Heart right ventricle (tissue), 16 donors: ENCODE measurements around the gene BATF. TPM values are rescaled to one million over a fixed set of nuclear protein-coding genes. Genes with fewer than 3 reads are reported as not detected.

Source experiments
- ATAC-seq, 8 donors: fragments of 200-7000 bp; cut with Tn5 transposase; one replicate each; pipeline ENCODE4 v1.9.1; 2020; ENCODE audit warnings: mild to moderate bottlenecking in 8 of 8, moderate library complexity in 8 of 8, moderate number of reproducible peaks in 1 of 8
- DNase-seq, 2 donors: peaks; one replicate each; pipeline ENCODE4 v3.0.0-alpha.2; 2020
- H3K27ac ChIP-seq, 10 donors: fragments of 200-600 bp; sonication (generic) in 2 of 10; one replicate each; pipeline versions ENCODE4 v1.5.0 to v1.8.0; 2020 to 2022; ENCODE audit warnings: mild to moderate bottlenecking in 3 of 10
- H3K27me3 ChIP-seq, 7 donors: fragments of 200-600 bp; one replicate each; pipeline ENCODE4 v1.8.0; 2021 to 2022; ENCODE audit warnings: mild to moderate bottlenecking in 2 of 7
- H3K36me3 ChIP-seq, 9 donors: fragments of 200-600 bp; sonication (generic) in 1 of 9; one replicate each; pipeline versions ENCODE4 v1.5.0 to v1.8.0; 2020 to 2022; ENCODE audit warnings: mild to moderate bottlenecking in 2 of 9
- H3K4me1 ChIP-seq, 9 donors: fragments of 200-600 bp; sonication (generic) in 1 of 9; one replicate each; pipeline versions ENCODE4 v1.5.0 to v1.8.0; 2020 to 2022; ENCODE audit warnings: mild to moderate bottlenecking in 4 of 9
- H3K4me3 ChIP-seq, 10 donors: fragments of 200-600 bp; sonication (generic) in 2 of 10; one replicate each; pipeline versions ENCODE4 v1.5.0 to v1.8.0; 2020 to 2022; ENCODE audit warnings: mild to moderate bottlenecking in 7 of 10, moderate library complexity in 2 of 10
- H3K9me3 ChIP-seq, 11 donors: fragments of 200-600 bp in 10 of 11; sonication (generic) in 2 of 11; one replicate each; pipeline versions ENCODE4 v1.5.0 to v1.8.0; 2013 to 2022; ENCODE audit warnings: mild to moderate bottlenecking in 2 of 11, control low read depth in 1 of 11, moderate library complexity in 1 of 11
- WGBS, 2 donors: extraction: QIAGEN DNeasy Blood & Tissue Kit; methylation state at CpG; one replicate each; pipeline ENCODE4 v1.1.7; 2013; ENCODE audit warnings: inconsistent platforms in 1 of 2; 5-methylcytosine and 5-hydroxymethylcytosine counted together
- intact Hi-C, 10 donors: fragments of 100-400 bp; cut with DNase I; formaldehyde crosslinking; loops; one replicate each; pipeline versions ENCODE4 v1.11.1 to v1.14.2; 2022
- polyA plus RNA-seq, 2 donors: library from polyadenylated mRNA; stranded (reverse); fragments of 200-250 nt; gene quantifications; one replicate each; pipeline ENCODE4 v1.2.3, GENCODE V29; 2013
- total RNA-seq, 10 donors: library from RNA; stranded (reverse); fragmentation: NEBNext Ultra II Directional in 3 of 10; extraction: Animal tissue kit (Norgen Biotek cat#: 25700) in 3 of 10; gene quantifications; one replicate each; pipeline versions ENCODE4 v1.2.1 to v1.2.4, GENCODE V29; 2021 to 2023
- TF ChIP-seq, protein P1 (sequence below), 9 donors: fragments of 200-600 bp; sonication (generic) in 2 of 9; IDR thresholded peaks; one replicate each; pipeline versions ENCODE4 v1.5.0 to v1.8.0; 2021 to 2022; ENCODE audit warnings: antibody characterized with exemption in 9 of 9, mild to moderate bottlenecking in 5 of 9, moderate library complexity in 1 of 9
- donor health status: Arrhythmogenic right ventricular cardiomyopathy.
- donor health status: ischemic (EF 13 %, LVEDD 7.1; RV severe dilation, severe dysfunction).
- donor health status: healthy with polysubstance abuse.
- donor health status: DM: no; HTN: yes; CAD: no.
- donor health status: DM: no; HTN: no; CAD: no.
- donor health status: ischemic (EF 25% LVEDD 6.9; RV normal size, moderate dysfunction).
- donor health status: ischemic (EF 25% LVEDD 5.7; RV mildly dilated, moderate dysfunction).
- donor health status: healthy.
- donor health status: DM: yes; HTN: yes; CAD: no.
- donor health status: Ischemic cardiomyopathy.
- donor health status: ischemic (EF 35%, LVEDD 5.7; RV mildly dilated, moderate dysfunction).
- donor health status: nonischemic (EF 11% LVEDD 7.7; RV severe dilation, severe dysfunction).
- donor health status: DM: yes; HTN: yes; CAD: no.
- donor health status: PGD.
- donor health status: ischemic (EF 29% LVEDD 5.4; RV normal size, mild dysfunction).
- donor health status: nonischemic (EF 23%, LVEDD 6.1; RV moderate dilation, normal function).

The BATF gene
- total and polyA plus RNA-seq, 12 donors, result 0.34 to 3.3 (median 1.7) TPM; not detected in 5

- no peak overlapping the region for H3K27ac ChIP-seq
- H3K27me3 ChIP-seq, result peaks cover 0 to 17% (median 0%) of the 10 kb centered on the region in 7 donors
- DNase-seq (no peak), ATAC-seq (no peak)
- intact Hi-C loops, result no loop called here
- peaks cover 0 to 23% (median 0%) of the 10 kb centered on the region in 9 donors for H3K36me3 ChIP-seq
- H3K9me3 ChIP-seq, result no peaks in the 10 kb centered on the region
- TF ChIP-seq, protein P1, sequence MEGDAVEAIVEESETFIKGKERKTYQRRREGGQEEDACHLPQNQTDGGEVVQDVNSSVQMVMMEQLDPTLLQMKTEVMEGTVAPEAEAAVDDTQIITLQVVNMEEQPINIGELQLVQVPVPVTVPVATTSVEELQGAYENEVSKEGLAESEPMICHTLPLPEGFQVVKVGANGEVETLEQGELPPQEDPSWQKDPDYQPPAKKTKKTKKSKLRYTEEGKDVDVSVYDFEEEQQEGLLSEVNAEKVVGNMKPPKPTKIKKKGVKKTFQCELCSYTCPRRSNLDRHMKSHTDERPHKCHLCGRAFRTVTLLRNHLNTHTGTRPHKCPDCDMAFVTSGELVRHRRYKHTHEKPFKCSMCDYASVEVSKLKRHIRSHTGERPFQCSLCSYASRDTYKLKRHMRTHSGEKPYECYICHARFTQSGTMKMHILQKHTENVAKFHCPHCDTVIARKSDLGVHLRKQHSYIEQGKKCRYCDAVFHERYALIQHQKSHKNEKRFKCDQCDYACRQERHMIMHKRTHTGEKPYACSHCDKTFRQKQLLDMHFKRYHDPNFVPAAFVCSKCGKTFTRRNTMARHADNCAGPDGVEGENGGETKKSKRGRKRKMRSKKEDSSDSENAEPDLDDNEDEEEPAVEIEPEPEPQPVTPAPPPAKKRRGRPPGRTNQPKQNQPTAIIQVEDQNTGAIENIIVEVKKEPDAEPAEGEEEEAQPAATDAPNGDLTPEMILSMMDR (IDR thresholded peaks at IDR 0.05), result no peak
- H3K4me1 ChIP-seq, result peaks cover 0 to 37% (median 0%) of the 10 kb centered on the region in 9 donors
- 83% methylated on average over 8 of the region's 8 CpGs for WGBS, 2 donors
- H3K4me3 ChIP-seq, result no peak overlapping the region
Observed at GRCh38 chr14:75527449-75528163, 5.3 kb downstream of the BATF start.

DNA sequence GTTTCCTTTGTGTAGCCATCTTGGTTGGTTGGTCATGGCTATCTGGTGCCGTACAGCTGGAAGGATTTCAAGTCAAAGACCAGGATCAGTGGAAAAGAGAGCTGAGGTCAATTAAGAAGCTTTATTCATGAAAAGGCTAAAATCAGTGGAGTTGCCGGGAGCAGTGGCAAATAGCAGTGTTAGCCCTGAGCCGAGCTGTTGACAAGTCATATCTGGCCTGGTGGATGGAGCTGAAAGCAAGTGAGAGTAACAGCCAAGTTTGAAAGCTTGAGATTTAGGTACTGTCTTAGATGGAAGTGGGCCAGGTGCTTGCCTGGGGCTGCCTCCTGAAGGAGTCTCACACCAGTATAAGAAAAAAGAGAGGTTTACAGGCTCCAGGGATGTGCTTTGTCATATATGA is 9.0 kb downstream of the BATF start:
- peaks cover 0 to 13% (median 0%) of the 10 kb centered on the region in 9 donors for H3K4me1 ChIP-seq
- no peak overlapping the region for H3K27ac ChIP-seq
- H3K27me3 ChIP-seq, result no peaks in the 10 kb centered on the region
- peaks cover 0 to 19% (median 0%) of the 10 kb centered on the region in 9 donors for H3K36me3 ChIP-seq
- no peak overlapping the region for H3K4me3 ChIP-seq
- intact Hi-C loops, result no loop called here
- TF ChIP-seq, protein P1 (IDR thresholded peaks at IDR 0.05), result no peak
- ATAC-seq (no peak), DNase-seq (no peak)
- WGBS, 2 donors, result 30 to 44% methylated on average over 3 of the region's 3 CpGs
- H3K9me3 ChIP-seq, result no peaks in the 10 kb centered on the region

DNA sequence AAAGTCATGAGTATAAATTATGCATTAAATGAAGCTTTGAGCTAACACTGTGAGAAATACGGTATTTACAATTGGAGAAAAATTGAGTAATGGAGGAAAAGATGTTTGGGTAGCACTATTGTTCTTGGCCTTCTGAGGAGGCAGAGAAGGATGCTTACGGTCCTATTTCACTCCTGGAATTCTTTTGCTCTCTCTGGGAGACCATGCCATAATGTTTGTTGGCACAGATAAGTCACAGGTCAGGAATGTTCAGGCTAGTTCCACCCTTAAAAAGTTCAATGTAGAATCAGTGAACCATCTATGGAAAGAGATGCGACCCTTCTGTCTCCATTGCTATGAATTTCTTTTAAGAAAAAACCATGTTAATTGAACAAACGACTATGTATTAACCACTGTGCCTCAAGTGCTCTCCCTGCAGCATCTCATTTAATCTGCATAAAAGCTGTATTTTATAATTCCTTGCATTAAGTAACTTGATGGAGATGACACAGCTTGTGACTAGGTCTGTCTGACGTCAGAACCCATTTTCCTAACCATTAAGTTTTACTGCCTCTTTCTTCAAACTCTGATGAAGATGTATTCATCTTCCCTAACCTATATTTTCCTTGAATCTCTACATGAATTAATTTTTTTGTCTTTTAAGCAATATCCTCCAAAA is 9.5 kb downstream of the BATF start:
- WGBS, 2 donors, result 64 to 74% methylated on average over 5 of the region's 5 CpGs
- Histone ChIP-seq H3K36me3 (peaks cover 0 to 13% (median 0%) of the 10 kb centered on the region in 9 donors), H3K4me1 (peaks cover 0 to 8% (median 0%) of the 10 kb centered on the region in 9 donors), H3K27me3 (no peaks in the 10 kb centered on the region), H3K4me3 (no peak overlapping the region), H3K27ac (no peak overlapping the region), H3K9me3 (no peaks in the 10 kb centered on the region)
- no peak for DNase-seq
- intact Hi-C loops, result no loop called here
- TF ChIP-seq, protein P1 (IDR thresholded peaks at IDR 0.05), result no peak
- ATAC-seq, result no peak

DNA sequence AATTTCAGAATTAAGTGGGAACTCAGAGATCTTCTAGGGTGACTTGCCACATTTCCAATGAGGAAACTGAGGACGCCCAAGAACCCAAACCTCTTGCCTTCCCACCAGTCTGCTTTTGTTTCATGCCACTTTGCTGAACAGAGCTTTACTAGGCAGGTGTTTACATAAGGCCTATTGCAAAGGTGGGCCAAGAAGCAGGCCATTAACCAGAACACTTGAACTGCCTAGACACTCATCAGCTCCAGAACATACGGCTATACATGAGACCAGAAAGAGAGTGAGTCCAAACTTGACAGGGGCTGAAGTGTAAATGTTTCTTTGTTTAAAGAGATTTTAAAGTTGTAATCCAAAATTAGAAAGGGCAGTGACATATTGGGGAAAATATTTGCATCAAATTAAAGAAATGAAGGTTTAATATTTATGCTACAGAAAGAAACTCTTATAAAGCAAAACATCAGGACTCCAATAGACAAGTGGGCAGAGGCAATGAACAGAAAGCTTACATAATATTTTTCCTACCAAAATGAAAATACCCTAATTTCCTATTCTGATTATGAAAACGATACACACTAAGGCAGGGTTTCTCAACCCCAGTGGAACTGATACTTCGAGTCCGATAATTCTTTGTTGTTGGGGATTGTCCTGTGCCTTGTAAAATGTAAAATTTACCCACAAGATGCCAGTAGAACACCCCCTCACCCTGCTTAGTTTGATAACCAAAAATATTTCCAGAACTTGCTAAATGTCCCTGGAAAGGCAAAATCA is 11.7 kb downstream of the BATF start:
- no peak for ATAC-seq
- Histone ChIP-seq H3K9me3 (no peaks in the 10 kb centered on the region), H3K27me3 (no peaks in the 10 kb centered on the region), H3K4me3 (no peak overlapping the region), H3K4me1 (peaks cover 0 to 7% (median 0%) of the 10 kb centered on the region in 9 donors), H3K27ac (no peak overlapping the region), H3K36me3 (no peaks in the 10 kb centered on the region)
- intact Hi-C loops, result no loop called here
- 79 to 80% methylated on average over 5 of the region's 5 CpGs for WGBS, 2 donors
- TF ChIP-seq, protein P1 (IDR thresholded peaks at IDR 0.05), result no peak
- no peak for DNase-seq
